Body of pancreas (tissue), 4 donors: ENCODE results near the gene EXD3.

ENCODE experiments used
- POLR2A ChIP-seq, 3 donors: fragments of 450-650 bp; IDR thresholded peaks; one replicate each; pipeline ENCODE4 v1.6.1; 2016; ENCODE audit warnings: antibody characterized with exemption in 3 of 3, mild to moderate bottlenecking in 2 of 3
- TF ChIP-seq, protein P1 (sequence below), 7 experiments: fragments of 450-650 bp in 4 of 7; fragments of 200-600 bp in 3 of 7; sonication (generic) in 3 of 7; IDR thresholded peaks; one replicate each; pipeline ENCODE4 v1.5.1; 2016 to 2019; ENCODE audit warnings: antibody characterized with exemption in 7 of 7

DNA sequence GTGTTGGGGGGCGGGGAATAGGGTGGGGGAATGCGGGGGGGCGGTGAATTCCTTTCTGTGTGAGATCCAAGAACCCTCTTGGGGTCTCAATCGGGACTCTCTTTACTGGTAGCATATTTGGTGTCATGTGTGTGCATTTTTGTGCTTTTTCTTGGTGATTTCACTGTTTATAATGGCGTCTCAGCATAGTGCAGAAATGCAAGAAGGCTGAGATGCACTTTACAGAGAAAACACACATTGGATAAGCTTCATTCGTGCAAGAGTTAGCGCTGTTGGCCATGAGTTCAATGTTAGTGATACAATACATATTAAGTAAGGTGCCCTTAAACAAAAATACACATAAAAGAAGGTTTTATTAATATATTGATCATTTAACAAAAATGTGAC lies 19.0 kb upstream of the EXD3 start:
- TF ChIP-seq, protein P1, sequence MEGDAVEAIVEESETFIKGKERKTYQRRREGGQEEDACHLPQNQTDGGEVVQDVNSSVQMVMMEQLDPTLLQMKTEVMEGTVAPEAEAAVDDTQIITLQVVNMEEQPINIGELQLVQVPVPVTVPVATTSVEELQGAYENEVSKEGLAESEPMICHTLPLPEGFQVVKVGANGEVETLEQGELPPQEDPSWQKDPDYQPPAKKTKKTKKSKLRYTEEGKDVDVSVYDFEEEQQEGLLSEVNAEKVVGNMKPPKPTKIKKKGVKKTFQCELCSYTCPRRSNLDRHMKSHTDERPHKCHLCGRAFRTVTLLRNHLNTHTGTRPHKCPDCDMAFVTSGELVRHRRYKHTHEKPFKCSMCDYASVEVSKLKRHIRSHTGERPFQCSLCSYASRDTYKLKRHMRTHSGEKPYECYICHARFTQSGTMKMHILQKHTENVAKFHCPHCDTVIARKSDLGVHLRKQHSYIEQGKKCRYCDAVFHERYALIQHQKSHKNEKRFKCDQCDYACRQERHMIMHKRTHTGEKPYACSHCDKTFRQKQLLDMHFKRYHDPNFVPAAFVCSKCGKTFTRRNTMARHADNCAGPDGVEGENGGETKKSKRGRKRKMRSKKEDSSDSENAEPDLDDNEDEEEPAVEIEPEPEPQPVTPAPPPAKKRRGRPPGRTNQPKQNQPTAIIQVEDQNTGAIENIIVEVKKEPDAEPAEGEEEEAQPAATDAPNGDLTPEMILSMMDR (IDR thresholded peaks at IDR 0.05) = no peak
- TF ChIP-seq POLR2A (IDR thresholded peaks at IDR 0.05) = no peak
